Germinal center (tissue), 1 donor: ENCODE data around the gene FNBP1.
"Not testable (repeated sequence)": the region's sequence is repeated elsewhere in the genome, so short reads cannot be mapped to it uniquely, and the experiment has no call there.

ENCODE experiments used
- DNase-seq: peaks from one replicate; pipeline ENCODE4 v3.0.0; 2012; ENCODE audit warnings: mixed read lengths, low spot score

The FNBP1 gene

DNA sequence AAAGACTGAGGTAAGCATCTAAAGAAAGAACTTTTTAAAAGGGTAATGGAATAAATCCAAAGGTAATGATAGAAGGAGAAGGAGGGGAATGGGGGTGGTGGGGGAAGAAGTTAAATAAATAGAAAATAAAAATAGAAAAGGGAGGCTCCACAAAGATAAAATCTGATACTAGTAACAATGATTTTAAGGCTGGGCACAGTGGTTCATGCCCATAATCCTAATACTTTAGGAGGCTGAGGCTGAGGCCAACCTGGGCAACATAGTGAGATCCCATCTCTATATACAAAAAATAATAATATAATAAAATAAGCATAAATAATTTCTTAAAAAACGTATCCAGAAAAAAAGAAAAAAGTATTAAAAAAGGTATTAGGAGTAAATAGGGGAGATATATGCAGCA lies 89.3 kb downstream of the FNBP1 start:
- DNase-seq = no peak

DNA sequence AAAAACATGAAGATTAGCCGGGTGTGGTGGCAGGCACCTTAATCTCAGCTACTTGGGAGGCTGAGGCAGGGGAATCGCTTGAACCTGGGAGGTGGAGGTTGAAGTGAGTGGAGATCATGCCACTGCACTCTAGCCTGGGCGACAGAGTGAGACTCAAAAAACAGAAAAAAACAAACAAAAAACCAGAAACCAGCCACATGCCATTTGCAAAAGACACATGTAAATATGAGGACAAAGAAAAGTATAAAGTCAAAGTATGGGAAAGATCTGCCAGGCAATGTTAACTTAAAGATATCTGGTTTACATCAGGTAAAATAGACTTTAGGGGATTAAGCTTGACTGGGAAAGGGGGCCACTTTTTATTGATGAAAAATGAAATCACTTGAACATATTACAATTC lies 90.7 kb downstream of the FNBP1 start:
- no peak for DNase-seq

DNA sequence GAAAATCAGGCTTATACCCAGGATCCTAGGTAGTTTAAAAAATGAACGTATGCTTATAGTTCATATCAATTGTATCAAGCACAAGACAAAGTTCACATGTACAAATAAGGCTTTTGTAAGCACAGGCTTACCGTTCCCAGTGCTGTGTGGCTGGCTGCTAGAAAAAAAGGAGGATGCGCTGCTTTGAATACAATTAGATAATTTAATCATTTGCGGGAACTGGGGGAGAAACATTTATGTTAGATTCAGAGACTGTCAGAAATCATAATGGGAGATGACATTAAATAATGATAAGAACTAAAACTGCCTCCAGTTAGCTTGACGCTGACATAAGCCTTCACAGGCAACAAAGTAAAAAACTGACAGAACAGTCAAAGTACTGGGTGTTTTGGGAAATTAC lies 93.2 kb downstream of the FNBP1 start:
- DNase-seq = no peak

DNA sequence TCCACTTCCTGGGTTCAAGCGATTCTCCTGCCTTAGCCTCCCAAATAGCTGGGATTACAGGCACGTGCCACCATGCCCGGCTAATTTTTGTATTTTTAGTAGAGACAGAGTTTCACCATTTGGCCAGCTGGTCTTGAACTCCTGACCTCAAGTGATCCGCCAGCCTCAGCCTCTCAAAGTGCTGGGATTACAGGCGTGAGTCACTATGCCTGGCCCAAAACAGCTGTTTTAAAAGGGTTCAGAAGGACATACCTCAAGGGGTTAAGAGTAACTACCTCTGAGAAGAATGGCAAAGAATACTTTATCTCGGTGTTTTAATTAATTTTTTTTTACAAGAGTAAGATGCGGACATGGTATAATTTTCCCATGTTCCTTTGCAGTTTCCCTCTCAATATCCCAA lies 94.4 kb downstream of the FNBP1 start:
- DNase-seq = not testable (repeated sequence)

DNA sequence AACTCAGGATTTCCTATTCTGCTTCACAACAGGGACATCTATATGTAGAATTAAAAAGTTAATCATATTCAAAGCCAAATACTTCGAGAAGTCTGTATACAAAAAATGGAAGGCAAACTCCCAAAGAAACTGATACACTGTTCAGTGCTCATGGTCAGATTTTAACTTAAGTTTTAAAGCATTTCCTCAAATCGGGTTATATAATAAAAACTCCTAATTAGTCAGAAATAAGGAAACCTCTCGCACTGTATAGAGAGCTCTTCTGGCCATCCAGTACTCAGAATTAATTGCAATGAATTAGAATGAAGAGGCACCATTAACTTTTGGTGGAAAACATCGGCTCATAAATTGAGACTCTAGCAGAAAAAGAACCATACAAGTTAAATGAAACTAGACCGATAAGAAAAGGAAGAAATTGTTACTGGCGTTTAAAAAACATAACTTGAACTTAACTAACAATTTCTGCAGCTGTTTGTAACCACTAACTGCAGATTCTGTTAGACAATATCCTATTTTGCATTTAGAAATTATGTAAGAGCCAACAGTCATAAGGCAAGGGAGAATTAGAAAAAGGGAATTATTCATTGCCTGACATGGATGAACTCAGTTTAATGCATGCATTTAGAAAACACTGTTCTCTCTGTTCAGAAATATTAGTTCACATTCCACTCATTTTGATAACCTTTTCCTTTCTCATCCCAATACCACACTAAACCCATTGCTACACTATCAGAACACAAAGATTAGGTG lies 96.6 kb downstream of the FNBP1 start:
- no peak for DNase-seq

DNA sequence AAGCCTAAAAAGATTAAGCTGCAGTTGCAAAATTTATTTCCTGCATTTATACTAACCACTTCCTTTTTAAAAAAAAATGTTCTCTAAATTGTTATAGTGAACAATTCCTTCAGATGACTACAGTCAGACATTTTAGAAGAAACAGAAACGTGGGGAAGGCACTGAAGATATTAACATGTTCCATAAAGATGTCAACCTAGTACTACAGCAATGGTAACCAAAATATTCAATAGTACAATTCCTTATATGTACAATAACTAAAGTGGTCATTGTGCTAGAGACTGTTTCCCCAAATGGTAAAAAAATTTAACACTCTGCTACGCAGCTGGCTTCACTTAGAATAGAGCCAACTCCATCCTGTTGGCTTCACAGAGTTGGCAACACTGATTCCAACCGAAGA lies 97.7 kb downstream of the FNBP1 start:
- DNase-seq = no peak

DNA sequence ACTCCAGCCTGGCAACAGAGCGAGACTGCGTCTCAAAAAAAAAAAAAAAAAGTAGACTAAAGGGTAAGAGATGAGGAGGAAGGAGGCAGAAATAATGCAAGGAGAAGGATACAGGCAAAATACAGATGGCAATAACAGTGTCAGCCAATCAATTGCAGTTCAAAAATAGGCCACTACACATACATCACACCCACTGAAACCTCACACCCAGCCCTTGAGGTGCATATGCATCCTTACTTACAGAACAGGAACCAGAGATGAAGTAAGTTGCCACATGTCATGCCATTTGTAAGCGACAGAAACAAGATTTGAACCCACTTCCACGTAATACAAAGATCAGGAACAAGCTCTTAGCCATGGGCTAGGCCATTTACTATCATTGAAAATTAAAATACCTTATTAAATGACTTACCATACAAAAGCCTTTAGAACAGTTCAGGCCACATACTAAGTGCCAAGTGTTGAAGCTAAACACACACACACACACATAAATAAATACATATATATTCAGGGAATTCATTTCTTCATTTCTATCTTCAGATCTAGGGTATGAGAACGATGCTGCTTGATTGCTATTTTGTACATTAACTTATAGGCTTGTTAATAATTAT lies 98.4 kb downstream of the FNBP1 start:
- no peak for DNase-seq

DNA sequence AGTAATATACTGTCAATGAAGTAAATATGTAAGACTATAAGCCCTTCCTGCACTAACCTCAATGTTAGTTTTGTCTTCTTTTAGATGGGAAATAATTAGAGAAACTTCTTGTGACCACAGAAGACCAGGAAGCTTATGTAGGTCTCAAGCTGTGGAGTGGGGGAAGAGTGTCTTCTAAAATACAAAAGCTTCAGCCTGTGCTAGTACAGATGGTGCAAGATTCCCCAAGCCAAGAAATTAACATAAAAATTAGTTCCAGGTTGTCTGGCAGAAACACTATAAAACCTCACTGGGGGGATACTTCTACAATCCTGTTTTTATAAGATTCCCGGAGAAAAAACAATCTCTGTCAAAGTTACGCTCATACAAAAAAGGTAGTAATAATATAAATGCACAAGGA lies 103.6 kb downstream of the FNBP1 start:
- DNase-seq = no peak

DNA sequence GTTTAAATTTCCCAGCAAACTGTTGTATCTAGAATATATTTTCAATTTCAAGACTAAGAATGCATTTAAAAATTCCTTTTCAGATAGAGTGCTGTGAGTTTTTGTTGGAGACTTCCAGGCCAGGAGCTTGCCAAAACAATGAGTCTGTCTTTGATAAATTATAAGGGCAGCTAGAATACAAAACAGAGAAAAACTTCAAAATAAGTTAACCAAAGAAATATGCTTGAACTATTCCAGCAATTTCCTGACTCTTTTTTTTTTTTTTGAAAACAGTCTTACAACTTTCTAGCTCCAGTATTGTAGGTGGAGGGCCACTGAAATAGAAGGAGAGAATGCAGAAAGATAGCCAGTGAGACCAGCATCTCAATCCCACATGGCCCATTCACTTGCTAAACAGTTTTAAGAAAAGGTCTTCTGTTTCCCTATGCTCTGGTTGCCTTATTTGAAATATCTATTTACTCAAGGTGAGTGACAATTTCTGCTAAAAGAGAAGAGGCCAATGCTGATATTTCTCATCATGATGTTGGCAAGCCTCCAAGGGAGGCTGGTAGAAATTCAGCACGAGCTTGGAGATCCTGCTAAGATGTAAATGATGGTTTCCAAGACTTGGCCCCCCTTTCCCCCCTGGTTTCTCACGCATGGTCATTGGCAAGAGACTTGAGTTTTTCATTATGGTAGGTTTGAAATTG lies 104.6 kb downstream of the FNBP1 start:
- DNase-seq = no peak

DNA sequence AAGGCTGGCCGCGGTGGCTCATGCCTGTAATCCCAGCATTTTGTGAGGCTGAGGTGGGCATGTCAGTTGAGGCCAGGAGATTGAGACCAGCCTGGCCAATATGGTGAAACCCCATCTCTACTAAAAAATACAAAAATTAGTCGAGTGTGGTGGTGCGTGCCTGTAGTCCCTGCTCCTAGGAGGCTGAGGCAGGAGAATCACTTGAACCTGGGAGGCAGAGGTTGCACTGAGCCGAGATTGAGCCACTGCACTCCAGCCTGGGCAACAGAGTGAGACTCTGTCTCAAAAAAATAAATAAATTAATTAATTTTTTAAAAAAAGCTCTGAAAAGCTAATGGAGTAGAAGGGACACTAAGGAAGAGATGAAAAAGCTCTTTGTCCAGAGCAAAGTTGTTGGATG lies 105.1 kb downstream of the FNBP1 start:
- not testable (repeated sequence) for DNase-seq

DNA sequence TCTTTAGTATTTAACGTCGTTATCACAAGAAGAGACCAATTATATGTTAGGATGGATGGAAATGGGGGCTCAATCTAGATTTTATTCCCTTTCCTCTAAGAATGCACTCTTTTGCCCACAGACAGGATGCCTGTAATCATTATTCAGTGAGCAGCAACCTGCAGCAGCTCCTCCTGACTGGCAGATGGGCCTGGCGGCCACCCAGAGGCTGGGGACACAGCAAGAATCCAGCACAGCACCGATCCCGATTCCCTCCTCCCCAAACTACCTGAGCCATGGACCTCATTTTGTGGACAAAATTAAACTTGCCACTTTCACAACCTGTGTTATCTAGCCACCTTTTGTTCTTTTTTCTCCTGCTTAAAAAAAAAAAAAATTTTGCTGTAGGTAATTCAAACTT lies 106.8 kb downstream of the FNBP1 start:
- DNase-seq = no peak

DNA sequence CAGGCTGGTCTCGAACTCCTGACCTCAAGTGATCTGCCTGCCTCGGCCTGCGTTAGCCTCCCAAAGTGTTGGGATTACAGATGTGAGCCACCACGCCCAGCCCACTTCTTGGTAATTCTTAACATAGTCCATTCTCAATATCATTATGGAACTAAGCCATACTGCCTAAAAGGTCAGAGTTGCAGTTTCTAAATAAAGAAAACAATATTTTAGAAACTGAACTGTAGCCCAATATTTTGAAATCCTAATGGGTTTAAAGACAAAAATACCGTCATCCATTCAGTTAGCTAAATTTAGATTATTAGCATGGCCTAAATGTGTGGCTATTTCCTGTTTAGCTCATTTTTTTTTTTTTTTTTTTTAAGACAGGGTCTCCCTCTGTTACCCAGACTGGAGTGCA lies 108.2 kb downstream of the FNBP1 start:
- DNase-seq = no peak

DNA sequence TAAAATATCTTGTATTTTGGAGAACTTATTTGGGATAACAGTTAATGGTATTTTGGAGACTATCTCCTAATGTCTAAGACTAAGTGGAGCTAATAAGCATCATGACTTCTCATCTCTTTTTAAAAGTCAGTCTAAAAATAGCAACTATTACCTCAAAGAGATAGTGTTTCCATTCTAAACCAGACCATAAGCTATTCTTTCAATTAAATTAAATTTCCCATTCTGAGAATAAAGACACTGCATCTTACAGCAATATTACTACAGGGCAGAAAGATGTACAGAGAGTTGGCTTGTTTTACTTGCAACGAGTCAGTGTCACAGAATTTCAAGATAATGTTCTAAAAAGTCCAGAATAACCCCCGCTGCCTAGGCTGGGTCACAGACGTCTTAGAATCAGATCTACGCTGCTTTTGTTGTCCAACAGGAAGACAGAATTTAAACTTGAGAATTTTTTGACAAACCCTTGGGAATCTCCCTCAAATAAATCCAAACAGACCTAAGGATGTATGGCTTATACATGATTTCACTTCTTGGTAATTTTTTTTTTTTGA lies 108.9 kb downstream of the FNBP1 start:
- DNase-seq = no peak

DNA sequence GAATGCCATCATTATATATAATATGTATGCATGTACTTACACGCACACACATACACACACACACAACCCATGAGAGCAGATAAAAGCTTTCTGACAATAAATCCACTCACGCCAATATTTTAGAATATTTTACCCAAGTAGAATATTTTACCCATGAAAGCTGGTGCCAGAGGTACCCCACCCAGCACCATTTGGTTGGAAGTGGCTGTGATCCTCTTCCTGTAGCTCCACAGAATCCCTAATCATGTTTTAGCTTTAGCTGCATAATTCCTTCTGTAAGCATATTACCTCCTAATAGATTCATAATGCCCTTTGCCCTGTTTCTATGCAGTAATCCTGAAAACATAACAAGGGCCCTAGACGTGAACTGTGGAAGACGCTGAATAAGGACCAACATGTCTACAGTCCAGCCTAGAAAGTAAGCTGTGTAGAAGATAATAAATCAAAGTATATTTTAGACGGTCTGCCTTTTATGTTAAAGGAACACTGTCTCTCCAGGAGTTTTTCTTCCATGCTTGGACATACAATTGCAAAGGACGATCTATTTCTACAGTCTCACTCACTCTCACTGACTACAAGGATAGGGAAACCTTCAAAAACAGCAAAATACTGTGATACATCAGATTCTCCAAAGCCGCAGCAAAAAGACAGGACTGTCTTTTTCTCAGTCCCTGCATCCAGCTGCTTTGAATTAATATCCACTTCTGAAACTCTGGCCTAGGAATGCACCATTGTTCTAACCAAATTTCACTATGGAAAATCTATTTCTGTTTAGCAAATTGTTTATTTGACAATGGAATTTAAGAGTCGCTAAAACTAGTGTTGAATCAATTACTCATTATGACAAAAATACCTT lies 109.6 kb downstream of the FNBP1 start:
- no peak for DNase-seq

DNA sequence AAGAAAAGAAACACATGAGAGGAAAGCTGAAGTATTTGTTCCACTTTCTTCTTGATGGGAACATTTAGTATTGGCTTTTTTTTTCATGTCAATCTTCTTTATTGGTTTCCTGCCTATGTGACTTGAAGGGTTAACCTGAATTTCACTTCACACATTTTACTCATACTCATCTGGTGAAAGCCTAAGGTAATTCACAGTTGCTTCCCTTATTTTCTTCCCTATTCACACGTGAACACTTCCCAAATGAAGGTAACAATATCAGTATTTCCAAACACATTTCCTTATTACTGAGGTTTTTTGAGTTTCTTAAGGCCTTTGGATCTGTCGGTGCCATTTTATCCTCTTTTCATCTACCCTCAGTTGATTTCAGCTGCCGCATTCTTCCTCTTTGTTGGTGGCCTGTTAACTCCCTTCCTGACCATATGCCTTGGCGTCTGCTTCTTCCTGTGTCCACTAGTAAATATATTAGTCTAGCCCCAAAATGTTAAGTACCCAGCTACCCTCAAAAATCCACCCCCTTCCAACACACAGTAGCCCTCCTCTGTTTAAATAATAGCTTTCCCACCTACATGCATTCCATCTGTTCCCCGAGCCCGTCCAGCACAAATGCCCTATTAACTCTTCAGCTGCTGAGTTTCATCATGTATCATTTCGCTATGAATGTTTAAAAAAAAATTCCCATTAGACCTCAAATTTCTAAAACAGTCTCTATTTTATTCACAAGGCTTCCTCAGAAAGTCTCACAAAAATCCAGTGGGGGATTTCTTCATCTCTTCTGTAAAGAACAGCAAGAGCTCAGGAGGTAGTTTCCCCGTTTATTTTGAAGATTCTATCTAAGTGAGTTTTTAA lies 110.5 kb downstream of the FNBP1 start:
- DNase-seq = no peak

DNA sequence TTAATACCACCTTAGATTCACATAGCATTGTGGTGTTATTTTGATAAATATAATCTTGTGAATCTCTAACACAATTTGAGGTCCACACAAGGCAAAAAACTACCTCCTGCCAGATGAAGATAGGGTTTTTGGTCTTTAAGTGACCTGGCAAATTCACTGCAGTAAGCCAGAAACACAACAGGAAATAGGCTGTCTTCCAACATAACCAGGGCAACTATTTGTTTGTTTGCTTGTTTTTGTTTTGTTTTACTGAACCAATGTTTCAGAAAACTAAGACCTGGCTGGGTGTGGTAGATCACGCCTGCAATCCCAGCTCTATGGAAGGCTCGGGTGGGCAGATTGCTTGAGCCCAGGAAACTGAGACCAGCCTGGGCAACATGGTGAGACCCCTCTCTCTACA lies 112.2 kb downstream of the FNBP1 start:
- no peak for DNase-seq

DNA sequence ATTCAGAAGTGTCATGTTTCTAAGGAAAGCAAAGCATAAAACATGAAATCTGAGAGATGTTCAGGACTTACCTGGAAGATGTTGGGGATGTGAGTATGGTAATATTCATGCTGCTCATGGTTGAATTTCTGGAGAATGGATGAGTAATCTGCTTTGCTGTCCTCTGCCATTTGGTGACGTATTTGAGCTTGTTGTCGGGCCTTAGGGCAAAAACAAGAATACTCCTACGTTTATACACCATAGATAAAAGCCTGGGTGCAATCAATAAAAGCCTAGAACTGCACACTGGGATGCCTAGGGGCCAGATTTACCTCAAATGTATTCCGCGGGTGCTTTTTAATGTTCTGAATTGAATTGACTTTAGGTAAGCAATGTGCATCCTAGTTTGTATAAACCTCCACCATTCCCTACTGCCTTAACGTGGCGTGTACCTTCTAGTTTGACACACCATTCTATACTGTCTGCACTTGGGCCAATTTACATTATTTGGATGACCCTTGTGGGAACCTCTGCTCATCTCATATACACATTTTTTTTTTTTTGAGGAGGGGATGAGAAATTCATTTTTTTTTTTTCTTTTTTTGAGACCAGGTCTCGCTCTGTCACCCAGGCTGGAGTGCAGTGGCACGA lies 113.4 kb downstream of the FNBP1 start:
- no peak for DNase-seq

DNA sequence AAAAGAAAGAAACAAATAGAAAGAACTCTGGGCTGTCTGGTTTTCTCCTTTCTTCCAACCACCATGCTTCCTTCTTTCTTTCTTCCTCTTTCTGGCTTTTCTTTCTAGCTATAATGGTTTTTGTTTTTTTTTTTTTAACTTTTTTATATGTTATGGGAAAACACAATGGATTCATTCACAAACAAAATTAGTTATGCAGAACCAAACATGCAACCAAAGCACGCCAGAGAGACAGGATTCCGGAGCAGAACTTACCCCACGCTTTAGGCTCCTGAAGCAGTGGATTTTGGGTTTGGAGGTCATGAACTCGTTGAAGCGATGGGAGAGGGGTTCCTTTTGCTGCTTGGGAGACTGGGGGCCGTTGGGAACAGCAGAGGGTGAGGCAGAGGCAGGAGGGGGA lies 119.4 kb downstream of the FNBP1 start:
- no peak for DNase-seq

DNA sequence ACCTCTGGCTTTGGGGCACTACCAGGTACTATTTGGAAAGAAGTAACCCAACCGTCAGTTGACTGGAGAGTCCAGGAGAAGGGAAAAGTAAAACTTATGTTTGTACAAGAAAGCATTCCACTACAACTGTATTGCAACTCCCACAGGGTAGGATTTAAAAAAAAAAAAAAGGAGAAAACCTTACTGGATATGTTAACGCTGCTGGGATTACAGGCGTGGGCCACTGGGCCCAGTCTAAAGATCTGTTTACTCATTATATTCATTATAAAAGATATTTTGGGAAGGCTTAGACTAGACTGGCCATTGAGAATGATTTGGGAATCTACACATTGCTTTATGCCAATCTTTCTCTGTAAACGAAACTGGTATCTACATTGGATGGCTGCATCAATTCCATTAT lies 121.1 kb downstream of the FNBP1 start:
- no peak for DNase-seq

DNA sequence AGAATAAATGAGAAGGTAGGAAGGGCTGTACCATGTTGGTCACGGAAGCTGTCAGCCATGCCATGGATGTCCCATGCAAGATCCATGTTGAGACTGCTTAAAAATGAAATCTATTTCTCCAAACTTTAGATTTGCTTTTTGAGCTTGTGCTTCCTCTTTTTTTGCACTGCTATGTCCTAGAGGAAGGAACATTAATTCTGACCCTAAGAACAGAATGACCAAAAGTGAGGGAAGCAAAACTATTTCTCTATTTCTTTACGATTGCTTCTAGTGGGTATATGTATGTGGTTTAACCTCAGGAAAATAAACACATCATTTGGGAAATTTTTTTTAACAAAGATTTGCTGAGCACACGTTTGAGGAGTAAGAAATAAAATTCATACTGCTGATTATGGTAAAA lies 123.1 kb downstream of the FNBP1 start:
- DNase-seq = no peak

DNA sequence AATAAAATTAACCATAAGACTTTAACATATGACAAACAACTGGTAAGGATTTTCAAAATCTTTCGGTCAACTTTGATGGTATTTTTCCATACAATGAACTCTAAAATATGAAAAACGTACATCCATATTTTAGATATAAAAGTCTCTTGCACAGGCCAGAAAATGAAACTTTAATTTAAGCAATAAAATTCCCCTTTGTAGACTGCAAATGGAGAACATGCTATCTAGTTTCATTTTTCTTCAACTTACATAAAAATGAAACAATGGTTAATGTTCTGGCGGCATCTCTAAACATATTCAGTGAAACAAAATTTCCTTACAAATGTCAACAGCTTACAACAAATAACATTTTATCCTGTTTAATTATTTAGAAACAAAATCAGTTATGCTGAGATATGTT lies 123.7 kb downstream of the FNBP1 start:
- no peak for DNase-seq
